Activated effector memory CD4-positive, alpha-beta T cell treated with Interleukin-2 at 50 U/mL for 16 hours (primary cell): ENCODE results near the gene PTAR1.
A peak's percentile ranks its signal among the peaks of the same experiment; 100 is the strongest.
"Not testable (repeated sequence)": the region's sequence is repeated elsewhere in the genome, so short reads cannot be mapped to it uniquely, and the experiment has no call there.

ENCODE experiments used
- DNase-seq: peaks from one replicate; pipeline ENCODE4 v3.0.0-alpha.2; 2020

Gene PTAR1, protein sequence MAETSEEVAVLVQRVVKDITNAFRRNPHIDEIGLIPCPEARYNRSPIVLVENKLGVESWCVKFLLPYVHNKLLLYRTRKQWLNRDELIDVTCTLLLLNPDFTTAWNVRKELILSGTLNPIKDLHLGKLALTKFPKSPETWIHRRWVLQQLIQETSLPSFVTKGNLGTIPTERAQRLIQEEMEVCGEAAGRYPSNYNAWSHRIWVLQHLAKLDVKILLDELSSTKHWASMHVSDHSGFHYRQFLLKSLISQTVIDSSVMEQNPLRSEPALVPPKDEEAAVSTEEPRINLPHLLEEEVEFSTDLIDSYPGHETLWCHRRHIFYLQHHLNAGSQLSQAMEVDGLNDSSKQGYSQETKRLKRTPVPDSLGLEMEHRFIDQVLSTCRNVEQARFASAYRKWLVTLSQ

DNA sequence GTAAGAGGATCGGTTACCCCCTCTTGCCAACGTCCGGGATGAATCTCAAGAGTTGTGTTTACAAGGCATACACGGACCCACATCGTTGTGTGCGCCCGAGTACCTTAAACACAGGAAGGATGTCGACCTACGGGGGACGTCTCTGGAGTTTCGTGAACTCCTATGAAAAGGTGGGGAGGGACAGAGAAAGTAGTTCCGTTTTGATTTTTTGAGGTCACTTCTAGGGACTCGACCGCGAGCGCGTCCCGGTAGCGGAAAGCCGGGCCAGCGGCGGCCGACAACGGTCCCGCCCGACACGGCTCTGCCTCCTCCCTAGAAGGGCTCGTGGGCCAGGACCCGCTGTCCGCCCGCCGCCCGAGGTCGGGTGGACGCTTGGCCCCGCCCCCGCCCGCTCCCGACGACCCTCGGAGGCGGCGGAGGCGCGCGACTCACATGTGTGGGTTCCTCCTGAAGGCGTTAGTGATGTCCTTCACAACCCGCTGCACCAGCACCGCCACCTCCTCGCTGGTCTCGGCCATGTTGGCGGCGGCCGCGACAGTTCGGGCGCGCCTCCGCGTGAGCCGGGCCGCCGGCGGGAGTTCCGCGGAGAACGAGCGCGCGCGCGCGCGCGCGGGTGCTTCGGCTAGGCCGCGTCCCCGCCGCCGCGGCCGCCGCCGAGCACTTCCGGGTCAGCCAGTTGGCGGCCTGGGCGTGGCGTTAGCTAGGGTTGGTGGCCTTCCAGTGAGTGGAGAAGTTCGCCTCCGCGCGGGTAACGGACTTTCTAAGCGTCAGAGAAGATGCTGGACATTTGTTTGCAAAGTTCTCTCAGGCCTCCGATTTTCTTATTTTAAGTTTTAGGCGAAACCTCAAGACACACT lies at the start of gene PTAR1:
TSS of gene PTAR1 (minus strand) at position 591 of the 857 bp plus-strand sequence. CDS start at position 518, 73 bp downstream.
- DNase-seq = peak; percentile 88

DNA sequence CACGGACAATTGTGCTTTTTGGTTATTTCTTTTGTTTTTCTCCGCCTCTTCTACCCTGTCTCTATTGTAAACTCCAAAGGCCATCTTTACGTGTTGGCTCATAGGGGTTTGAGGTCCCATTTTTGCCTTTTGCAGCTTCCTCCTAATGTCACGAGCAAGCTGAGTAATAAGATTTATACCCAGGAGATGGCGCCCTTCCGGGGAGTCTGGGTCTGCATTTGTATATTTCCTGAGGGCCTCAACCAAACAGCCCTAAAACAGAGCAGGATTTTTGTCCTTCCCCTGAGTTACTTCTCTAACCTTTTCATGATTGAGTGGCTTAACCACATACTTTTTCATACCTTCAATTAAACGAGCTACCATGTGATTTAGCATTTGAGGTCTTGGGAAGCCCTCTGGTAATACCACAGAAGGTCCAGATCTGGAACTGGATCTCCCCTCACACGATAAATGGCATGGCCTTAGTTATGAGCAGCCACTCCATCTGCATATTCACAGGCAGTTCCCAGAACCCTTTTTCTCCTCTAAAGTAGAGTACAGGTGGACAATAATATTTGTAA lies 49.6 kb upstream of the PTAR1 start:
- DNase-seq = no peak

DNA sequence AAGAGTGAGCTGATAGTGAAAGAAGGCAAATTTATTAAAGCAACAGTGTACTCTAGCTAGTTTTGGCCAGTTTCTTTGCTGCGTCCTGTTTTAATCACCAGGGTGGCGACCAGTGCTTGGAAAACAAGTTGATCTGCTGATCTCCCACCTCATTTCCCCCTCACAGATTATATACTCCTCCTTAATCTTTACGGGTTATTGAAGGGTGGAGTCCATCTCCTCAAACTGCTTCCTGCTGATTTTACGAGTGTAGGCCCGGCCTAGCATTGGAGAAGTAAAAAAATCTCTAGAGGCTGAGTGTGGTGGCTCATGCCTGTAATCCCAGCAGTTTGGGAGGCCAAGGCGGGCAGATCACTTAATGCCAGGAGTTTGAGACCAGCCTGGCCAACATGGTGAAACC lies 46.8 kb upstream of the PTAR1 start:
- no peak for DNase-seq

DNA sequence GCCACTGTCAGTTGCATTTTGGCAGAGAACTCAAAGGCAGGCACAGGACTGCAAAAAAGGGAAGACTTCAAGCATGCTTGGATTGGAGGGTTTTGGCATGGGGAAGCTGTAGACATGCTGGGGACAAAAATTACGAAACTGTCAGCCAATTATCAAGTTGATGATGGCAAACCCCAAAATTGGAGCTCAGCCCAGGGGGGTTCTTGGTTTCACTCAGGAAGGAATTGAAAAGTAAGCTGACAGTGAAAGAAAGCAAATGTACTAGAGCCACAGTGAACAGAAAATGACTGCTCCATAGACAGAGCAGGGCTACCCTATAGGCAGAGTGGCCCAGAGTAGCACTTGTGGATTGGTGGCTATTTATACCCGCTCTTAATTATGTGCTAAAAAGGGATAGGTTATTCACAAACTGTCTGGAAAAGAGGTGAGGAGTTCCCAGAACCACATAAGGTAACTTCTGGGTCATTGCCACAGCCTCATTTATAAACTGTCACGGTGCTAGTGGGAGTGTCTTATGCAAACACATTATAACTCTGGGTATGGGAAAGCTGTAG lies 46.2 kb upstream of the PTAR1 start:
- no peak for DNase-seq

DNA sequence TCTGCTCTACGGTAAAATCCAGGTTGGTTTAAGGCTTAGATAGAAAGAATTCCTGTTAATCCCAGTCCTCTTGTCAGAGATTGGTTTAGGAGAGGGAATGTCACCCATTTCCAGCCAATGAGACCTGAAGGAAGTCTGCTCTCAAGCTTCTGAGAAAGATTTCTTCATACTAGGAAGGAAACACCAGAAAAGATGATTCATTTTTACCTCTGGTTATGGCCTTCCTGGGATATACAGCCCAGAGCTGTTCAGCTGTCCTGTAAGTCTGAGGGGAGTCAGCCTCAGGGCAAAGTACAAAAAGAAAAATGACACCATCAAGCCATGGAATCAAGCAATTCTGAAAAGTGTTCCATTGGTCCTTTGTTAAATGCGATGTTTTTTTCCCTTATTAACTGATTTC lies 42.2 kb upstream of the PTAR1 start:
- no peak for DNase-seq

DNA sequence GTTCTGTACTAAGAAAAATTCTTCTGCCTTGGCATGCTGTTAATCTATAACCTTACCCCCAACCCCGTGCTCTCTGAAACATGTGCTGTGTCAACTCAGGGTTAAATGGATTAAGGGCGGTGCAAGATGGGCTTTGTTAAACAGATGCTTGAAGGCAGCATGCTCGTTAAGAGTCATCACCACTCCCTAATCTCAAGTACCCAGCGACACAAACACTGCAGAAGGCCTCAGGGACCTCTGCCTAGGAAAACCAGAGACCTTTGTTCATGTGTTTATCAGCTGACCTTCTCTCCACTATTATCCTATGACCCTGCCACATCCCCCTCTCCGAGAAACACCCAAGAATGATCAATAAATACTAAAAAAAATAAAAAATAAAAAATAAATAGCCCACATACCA lies 40.2 kb upstream of the PTAR1 start:
- not testable (repeated sequence) for DNase-seq

DNA sequence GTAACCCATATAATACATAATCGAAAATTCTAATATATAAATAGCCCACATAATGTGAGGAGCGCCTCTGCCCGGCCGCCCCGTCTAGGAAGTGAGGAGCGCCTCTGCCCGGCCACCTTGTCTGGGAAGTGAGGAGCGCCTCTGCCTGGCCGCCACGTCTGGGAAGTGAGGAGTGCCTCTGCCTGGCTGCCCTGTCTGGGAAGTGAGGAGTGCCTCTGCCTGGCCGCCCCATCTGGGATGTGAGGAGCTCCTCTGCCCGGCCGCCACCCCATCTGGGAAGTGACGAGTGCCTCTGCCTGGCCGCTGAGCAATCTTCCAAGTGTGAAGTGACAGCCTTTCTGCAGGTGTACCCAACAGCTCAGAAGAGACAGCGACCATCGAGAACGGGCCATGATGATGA lies 39.7 kb upstream of the PTAR1 start:
- DNase-seq = not testable (repeated sequence)

DNA sequence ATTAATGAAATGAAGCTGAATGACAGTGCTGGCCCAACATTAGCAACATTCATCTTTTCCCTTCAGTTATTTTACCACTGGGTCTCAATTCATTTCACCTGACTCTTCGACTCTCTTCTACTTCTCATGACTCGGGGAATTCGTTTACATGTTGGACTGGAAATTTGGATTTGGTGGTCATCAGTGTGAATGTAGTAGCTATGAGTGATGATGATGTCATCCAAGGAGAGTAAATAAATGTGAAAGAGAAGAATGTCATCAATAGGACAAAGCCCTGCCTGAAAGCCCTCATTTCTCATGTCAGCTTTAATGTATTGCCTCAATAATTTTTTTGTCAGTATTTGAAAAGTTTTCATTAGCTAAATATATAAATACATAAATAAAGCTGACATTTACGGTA lies 38.9 kb upstream of the PTAR1 start:
- DNase-seq = no peak

DNA sequence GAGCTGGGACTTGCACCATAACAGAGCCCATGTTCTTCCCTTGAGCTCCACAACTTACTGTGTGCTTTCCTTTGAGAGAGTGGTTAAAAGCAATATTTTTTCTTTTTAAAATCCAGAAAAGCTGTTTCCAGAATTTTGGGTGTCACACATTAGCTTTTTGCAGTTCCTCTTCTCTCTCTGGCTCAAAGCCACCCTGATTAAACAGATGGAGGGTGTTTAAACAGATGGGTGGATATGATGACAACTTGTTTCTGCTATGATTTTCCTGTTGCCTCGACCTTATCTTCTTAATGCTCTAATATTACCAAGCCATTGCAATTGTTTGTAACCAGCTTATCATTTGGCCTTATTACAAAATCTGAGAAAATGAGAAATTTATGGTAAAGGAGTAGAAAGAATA lies 37.9 kb upstream of the PTAR1 start:
- no peak for DNase-seq

DNA sequence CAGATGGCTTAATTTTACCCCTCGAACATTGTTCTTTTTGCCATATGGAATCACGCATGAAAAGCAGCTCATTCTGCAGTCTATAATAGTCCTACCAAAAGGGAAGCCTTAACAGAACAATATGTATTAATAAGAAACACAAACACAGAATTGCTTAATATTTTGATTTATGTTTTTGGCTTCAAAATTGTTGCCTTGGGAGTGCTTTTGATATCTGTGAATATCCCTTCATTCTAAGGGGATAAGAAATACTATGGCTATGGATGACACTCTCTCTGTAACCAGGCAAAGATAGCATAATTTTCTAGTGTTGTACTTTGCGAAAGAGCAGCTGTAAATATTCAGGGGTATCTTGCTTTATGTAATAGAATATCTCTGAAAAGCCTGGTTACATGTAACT lies 34.5 kb upstream of the PTAR1 start:
- DNase-seq = no peak

DNA sequence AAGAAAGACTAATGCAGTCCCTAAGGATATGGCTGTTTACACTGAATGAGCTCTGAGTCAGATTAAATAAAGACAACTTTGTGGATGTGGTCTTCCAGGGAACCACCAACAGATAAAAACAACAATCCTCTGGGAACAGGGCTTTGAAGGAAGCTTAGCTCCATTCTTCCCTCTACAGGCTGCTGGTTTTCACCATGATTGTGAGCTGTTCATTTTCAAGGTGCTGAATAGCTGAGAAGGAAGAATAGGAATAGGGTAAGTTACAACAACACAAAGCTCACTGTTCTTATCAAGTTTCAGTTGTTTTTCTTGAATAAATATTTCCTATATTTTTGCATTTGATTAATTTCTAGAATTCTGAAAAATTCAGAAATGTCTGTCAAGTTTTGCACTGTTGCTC lies 25.9 kb upstream of the PTAR1 start:
- no peak for DNase-seq

DNA sequence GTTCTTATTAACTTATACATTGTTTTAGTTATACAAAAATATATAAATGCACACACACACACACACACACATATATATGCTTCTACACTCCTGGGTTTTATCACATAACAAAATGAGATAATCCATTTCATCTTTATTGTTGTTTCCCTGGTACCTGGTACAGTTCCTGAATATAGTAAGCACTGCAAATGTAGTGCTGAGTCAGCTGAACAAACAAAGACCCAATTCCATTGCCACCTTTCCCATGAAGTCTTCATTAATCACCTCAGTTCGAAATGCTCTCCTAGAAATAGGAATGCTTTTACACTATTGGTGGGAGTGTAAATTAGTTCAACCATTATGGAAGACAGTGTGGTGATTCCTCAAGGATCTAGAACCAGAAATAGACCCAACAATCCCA lies 13.4 kb upstream of the PTAR1 start:
- DNase-seq = no peak

DNA sequence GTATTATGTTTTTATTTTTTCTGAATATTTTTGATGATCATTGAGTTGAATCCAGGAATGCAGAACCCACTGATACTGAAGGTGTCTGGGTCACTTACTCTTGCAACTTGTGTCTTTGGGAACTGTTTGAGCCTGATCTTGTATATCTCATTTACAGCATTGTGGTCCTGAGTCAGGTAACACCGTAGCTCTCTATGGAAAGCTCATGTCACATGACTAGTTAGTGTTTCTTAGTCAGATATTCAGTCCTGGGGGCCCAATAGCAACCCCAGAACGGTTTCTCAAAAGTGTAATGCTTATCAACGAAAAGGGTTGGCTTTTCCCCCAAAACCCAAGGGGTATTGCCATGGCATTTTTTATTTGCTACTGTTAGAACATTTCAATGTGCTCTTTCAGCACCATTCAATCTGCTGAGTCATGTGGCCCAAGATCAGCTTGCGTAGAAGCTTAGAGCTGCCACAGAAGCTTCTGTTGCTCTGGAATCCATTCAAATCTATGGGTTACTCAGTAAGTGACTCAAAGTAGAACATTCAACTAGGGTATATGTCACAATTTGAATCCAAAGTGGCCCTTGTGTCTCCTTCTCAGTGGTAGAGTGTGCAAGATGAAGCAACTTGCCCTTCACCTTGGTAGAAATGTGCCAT lies 12.1 kb upstream of the PTAR1 start:
- no peak for DNase-seq

DNA sequence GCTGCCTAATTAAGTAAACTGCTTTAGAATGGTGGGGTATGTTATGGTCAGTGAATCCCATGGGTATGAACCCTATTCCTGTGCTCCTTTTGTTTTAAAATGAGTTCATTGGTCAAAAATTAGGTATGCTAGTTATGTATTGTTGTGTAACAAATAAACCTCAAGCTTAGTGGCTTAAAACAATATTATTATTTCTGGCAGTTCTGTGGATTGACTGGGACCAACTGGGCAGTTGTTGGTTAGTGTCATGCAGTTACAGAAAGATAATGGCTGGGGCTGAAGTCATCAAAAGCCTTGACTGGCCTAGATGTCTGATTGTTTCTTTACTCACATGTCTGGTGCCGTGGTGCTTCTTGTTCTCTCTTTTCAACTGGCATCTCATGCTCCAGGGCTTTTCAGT lies 8.9 kb upstream of the PTAR1 start:
- no peak for DNase-seq

DNA sequence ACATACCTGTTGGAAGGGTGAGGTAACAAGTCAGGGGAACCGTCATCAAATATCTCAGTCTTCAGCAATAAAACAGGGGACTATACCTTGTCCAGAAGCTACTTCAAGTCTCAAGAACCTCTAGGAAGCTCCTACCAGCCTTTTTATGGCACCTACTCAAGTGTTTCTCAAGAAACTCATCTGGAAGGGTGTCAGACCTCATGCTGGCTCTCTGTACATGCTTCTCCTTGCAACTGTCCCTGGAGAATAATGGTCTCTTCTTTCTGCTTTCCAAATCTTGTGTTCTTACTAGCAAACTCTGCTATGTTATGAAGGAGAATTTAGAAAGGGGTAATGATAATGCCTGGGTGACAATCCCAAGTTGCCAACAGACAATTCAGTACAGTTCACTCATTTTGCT lies 8.3 kb upstream of the PTAR1 start:
- DNase-seq = no peak

DNA sequence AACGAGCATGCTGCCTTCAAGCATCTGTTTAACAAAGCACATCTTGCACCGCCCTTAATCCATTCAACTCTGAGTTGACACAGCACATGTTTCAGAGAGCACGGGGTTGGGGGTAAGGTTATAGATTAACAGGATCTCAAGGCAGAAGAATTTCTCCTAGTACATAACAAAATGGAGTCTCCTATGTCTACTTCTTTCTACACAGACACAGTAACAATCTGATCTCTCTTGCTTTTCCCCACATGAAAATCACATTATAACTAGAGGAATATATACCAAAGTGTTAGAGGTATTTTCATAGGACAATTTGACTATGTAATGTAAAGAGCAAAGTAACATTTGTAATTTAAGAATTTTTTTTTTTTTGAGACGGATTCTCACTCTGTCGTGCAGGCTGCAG lies 4.1 kb upstream of the PTAR1 start:
- DNase-seq = not testable (repeated sequence)

DNA sequence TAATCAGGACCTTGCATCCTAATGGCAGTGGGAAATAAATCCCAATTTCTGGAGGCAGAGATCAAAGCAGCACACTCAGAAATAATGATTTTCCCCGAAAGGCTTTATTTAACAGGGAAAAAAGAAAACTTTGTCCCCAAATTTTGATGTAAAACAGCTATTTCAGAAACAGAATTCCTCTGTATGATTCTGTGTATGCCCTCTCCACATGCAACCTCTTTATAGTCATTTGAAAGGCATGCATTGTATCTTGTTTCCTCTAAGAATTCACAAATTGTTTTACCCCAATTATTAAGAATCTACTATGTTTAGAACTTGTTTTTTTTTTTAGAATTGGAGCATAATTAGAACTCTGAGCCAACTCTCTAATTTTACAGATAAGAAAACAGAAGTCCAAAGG lies 2.7 kb upstream of the PTAR1 start:
- no peak for DNase-seq

DNA sequence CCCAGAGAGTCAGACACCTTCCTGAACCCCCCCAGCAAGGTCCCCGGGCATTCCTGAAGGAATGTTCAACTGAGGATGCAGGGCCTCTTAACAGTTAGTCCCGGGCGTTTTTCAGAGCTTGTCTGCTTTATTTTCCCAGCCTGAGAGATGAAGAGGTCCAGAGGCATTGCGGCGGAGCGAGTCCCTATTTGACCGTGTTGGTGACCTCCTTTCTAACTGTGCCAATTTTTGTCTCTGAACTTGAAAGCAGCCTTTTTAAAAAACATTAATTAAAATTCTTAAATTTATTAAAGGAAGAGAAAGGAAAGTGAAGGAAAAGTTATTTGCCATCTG lies 433 bp upstream of the PTAR1 start:
- no peak for DNase-seq

DNA sequence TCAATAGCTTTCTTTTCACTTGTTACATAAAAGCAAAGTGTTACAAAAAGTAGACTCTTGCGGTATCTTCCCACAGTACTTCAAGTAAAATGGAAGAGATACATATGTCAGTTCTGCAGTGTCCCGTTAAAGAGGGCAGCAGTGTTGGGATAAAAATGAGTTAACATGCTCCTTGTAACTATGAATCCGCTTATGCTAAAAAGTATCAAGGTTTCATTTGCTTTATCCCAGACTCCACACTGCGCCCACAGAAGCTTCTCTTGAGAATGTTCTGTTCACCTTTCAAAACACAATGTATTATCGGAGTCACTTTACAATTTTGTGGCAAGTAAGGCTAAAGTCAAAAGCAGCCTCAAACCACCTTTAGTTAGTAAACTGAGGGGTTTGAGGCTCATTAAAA lies 790 bp downstream of the PTAR1 start:
- DNase-seq = no peak

DNA sequence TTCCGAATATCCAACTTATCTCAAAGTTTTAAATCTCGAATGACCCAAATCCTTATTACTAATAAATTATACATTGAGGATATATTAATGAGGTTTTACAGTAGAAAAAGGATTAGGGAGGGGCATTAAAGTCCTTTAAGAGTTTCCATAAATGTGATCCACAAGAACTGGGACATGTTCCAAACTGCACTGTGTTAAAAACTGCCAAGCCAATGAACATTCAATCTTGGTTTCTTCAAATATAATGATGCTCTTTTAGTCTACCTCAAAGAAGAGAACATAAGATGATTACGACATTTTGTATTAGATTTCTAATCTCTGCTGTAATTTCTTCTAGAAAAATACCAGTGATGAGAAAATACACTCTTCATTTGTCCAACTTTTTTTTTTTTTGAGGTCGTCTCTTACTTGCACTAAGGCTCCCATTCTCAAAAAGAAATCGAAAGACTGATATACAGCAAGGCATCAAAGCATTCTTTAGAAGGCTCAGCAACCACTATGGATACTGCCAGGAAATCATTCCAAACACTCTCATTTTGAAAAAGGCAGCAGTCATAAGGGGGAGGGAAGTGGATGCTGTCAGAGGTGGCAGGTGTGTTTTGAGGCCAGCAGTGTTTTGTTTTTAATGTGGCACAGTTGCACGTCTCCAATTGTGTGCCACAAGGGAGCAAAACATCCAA lies 1.7 kb downstream of the PTAR1 start:
- DNase-seq = no peak

DNA sequence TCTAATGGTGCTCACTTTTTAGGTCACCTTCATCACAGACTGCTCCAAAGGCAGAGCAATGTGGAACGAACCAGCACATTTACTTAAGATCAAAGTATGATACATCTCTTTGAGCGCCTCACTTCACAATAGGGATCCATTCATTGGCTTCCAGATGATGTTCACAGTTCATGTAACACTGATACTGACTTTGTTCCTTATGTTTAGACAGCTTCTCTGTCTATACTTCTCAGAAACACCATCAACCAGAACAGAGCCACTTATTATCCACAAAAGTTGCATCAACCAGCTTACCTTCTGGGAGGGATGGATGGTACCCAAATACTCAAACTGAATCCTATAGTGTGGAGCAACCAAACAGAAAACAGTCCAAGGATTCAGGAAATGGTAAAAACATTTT lies 4.6 kb downstream of the PTAR1 start:
- no peak for DNase-seq

DNA sequence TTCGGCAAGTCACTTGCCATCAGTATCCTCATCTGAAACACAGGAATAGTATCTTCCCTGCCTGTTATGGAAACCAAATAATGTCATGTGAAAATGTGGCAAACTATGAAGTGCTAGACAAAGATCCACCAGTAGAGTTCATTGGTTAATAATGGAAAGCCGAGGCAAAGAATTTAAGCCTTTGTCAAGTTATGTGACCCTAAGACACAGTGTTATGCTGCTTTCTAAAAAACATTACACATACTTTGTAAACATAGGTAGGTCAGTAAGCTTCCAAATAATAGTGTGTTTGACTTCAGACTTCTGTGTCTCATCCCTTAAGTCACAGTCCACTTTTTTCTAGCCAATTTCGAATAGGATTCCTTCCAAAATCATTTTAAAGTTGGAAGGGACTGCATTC lies 6.0 kb downstream of the PTAR1 start:
- DNase-seq = no peak

DNA sequence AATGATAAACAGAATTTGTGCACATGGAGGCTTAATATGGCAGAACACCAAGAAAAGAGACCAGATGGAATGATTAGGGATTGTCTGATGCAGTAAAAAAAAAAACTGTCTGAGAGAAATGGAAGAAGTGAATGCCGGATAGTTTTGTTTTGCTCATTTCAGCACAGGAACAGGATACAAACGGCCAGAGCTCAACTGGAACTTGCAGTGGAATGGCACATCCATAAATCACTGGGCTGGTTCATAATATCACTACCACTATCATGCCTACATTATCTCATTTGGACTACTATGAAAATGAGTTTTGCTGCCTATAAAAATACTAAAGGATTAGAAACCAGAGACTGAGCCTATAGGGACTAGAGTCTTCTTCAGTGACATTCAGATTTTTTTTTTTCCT lies 9.7 kb downstream of the PTAR1 start:
- DNase-seq = no peak
